Trophoblast cell (in vitro differentiated cells and primary cell): ENCODE measurements around the gene MRTFB.

Experiments used
- DNase-seq, 2 donors: peaks; one replicate each; pipeline ENCODE4 v3.0.0-alpha.2; 2016
- H2AFZ ChIP-seq: 2 replicates; pipeline ENCODE4 v1.6.1; 2013; ENCODE audit warnings: low read length, moderate library complexity, mild to moderate bottlenecking; ENCODE audit not compliant: insufficient read depth, poor library complexity
- H2AK5ac ChIP-seq: 2 replicates; pipeline ENCODE4 v1.6.1; 2013; ENCODE audit warnings: mild to moderate bottlenecking, low read length
- H2BK120ac ChIP-seq: 2 replicates; pipeline ENCODE4 v1.6.1; 2013; ENCODE audit warnings: low read length, mild to moderate bottlenecking, moderate library complexity; ENCODE audit not compliant: insufficient read depth, poor library complexity
- H2BK12ac ChIP-seq: 2 replicates; pipeline ENCODE4 v1.6.1; 2013; ENCODE audit warnings: mild to moderate bottlenecking, low read length, moderate library complexity
- H2BK5ac ChIP-seq: 2 replicates; pipeline ENCODE4 v1.6.1; 2013; ENCODE audit warnings: low read length, low read depth, moderate library complexity, mild to moderate bottlenecking; ENCODE audit not compliant: poor library complexity
- H3K14ac ChIP-seq: 2 replicates; pipeline ENCODE4 v1.6.1; 2013; ENCODE audit warnings: mild to moderate bottlenecking, low read length
- H3K18ac ChIP-seq: 2 replicates; pipeline ENCODE4 v1.6.1; 2013; ENCODE audit warnings: mild to moderate bottlenecking, low read length
- H3K23ac ChIP-seq: 2 replicates; pipeline ENCODE4 v1.6.1; 2013; ENCODE audit warnings: low read length
- H3K27ac ChIP-seq: 2 replicates; pipeline ENCODE4 v1.5.1; 2013; ENCODE audit warnings: low read depth, mild to moderate bottlenecking, inconsistent platforms, low read length, moderate library complexity
- H3K27me3 ChIP-seq: 2 replicates; pipeline ENCODE4 v1.6.1; 2013; ENCODE audit warnings: inconsistent platforms, mild to moderate bottlenecking, low read length, moderate library complexity; ENCODE audit not compliant: insufficient read depth
- H3K36me3 ChIP-seq, 2 experiments: 1 replicate in 1 of 2; 2 replicates in 1 of 2; pipeline ENCODE4 v1.6.1; 2013; ENCODE audit warnings: low read length in 2 of 2, mild to moderate bottlenecking in 2 of 2, moderate library complexity in 1 of 2; ENCODE audit not compliant: insufficient read depth in 2 of 2, control insufficient read depth in 1 of 2
- H3K4ac ChIP-seq: 2 replicates; pipeline ENCODE4 v1.6.1; 2013; ENCODE audit warnings: low read depth, mild to moderate bottlenecking, low read length, moderate library complexity
- H3K4me1 ChIP-seq, 2 experiments: 1 replicate in 1 of 2; 2 replicates in 1 of 2; pipeline ENCODE4 v1.6.1; 2013; ENCODE audit warnings: low read length in 2 of 2, mild to moderate bottlenecking in 2 of 2, moderate library complexity in 1 of 2; ENCODE audit not compliant: insufficient read depth in 2 of 2, control insufficient read depth in 1 of 2
- H3K4me2 ChIP-seq: 2 replicates; pipeline ENCODE4 v1.6.1; 2013; ENCODE audit warnings: inconsistent platforms, mild to moderate bottlenecking, low read length, moderate library complexity
- H3K4me3 ChIP-seq: 2 replicates; pipeline ENCODE4 v1.5.1; 2013; ENCODE audit warnings: mild to moderate bottlenecking, low read depth, low read length, inconsistent platforms
- H3K79me1 ChIP-seq: one replicate; pipeline ENCODE4 v1.6.1; 2013; ENCODE audit warnings: low read length
- H3K79me2 ChIP-seq: 2 replicates; pipeline ENCODE4 v1.6.1; 2013; ENCODE audit warnings: low read length, mild to moderate bottlenecking; ENCODE audit not compliant: control insufficient read depth, insufficient read depth, poor library complexity
- H3K9ac ChIP-seq: 2 replicates; pipeline ENCODE4 v1.6.1; 2013; ENCODE audit warnings: mild to moderate bottlenecking, low read length
- H3K9me3 ChIP-seq: 2 replicates; pipeline ENCODE4 v1.6.1; 2013; ENCODE audit warnings: low read depth, mild to moderate bottlenecking, control low read depth, inconsistent platforms, low read length; ENCODE audit not compliant: insufficient read depth
- H4K12ac ChIP-seq: 2 replicates; pipeline ENCODE4 v1.6.1; 2013; ENCODE audit warnings: low read depth, mild to moderate bottlenecking, low read length, moderate library complexity
- H4K8ac ChIP-seq: 2 replicates; pipeline ENCODE4 v1.6.1; 2013; ENCODE audit warnings: low read depth, mild to moderate bottlenecking, low read length, moderate library complexity
- H4K91ac ChIP-seq: one replicate; pipeline ENCODE4 v1.6.1; 2013; ENCODE audit warnings: low read depth, mild to moderate bottlenecking, low read length, moderate library complexity
- WGBS: extraction: QIAGEN DNeasy Blood & Tissue Kit; methylation state at CpG from one replicate; pipeline ENCODE4 v1.1.7; 2013; ENCODE audit warnings: missing lambda C conversion rate; ENCODE audit not compliant: insufficient read length, insufficient coverage; ENCODE audit errors: extremely low coverage; 5-methylcytosine and 5-hydroxymethylcytosine counted together

The MRTFB gene

GRCh38 chr16:14284930-14285512 is 213.9 kb downstream of the MRTFB start:
- Histone ChIP-seq H3K4me3 (peak overlapping the region; percentile 86), H4K8ac (peak overlapping the region; percentile 45), H2BK5ac (peak overlapping the region; percentile 16), H2BK120ac (peak overlapping the region; percentile 47), H3K4me1 (peaks cover 0 to 7% of the 10 kb centered on the region in 2 experiments), H3K4ac (no peak overlapping the region), H4K12ac (no peak overlapping the region), H2AFZ (peak overlapping the region; percentile 92), H2BK12ac (peak overlapping the region; percentile 56), H4K91ac (peak overlapping the region; percentile 32), H3K23ac (no peak overlapping the region), H3K9me3 (peaks cover 4% of the 10 kb centered on the region), H3K27ac (peak overlapping the region; percentile 21), H3K79me1 (peaks cover 3% of the 10 kb centered on the region), H3K14ac (no peak overlapping the region), H3K79me2 (peaks cover 2% of the 10 kb centered on the region), H3K4me2 (peak overlapping the region; percentile 71), H3K18ac (peak overlapping the region; percentile 69), H3K36me3 (no peaks in the 10 kb centered on the region), H2AK5ac (no peak overlapping the region), H3K9ac (peak overlapping the region; percentile 71), H3K27me3 (no peaks in the 10 kb centered on the region)
- DNase-seq = peak; percentile 68 to 76
- no CpG with 5 or more reads among the region's 23 CpGs for WGBS

GRCh38 chr16:14285513-14286367 is 214.6 kb downstream of the MRTFB start:
- peak overlapping the region; percentile 32 for H4K91ac ChIP-seq

GRCh38 chr16:14286368-14287230 is 215.5 kb downstream of the MRTFB start:
- Histone ChIP-seq H3K14ac (no peak overlapping the region), H3K23ac (no peak overlapping the region), H3K79me2 (peaks cover 2% of the 10 kb centered on the region), H4K91ac (no peak overlapping the region), H2BK12ac (no peak overlapping the region), H4K12ac (no peak overlapping the region), H3K79me1 (peaks cover 3% of the 10 kb centered on the region), H3K4me1 (peaks cover 0 to 7% of the 10 kb centered on the region in 2 experiments), H3K18ac (no peak overlapping the region), H2BK5ac (no peak overlapping the region), H3K4me3 (peak overlapping the region; percentile 13), H3K9ac (peak overlapping the region; percentile 26), H3K36me3 (no peaks in the 10 kb centered on the region), H3K9me3 (peaks cover 4% of the 10 kb centered on the region), H3K27ac (no peak overlapping the region), H2BK120ac (no peak overlapping the region), H3K27me3 (no peaks in the 10 kb centered on the region), H2AK5ac (no peak overlapping the region), H4K8ac (no peak overlapping the region), H3K4ac (no peak overlapping the region), H2AFZ (peak overlapping the region; percentile 75), H3K4me2 (peak overlapping the region; percentile 59)
- peak in 1 of 2 donors; percentile 80 for DNase-seq
- WGBS = no CpG with 5 or more reads among the region's 31 CpGs

More at GRCh38 chr16:14285513-14286367, 214.6 kb downstream of the MRTFB start:
- peak; percentile 91 to 96 for DNase-seq
- Histone ChIP-seq H3K23ac (no peak overlapping the region), H3K27me3 (no peaks in the 10 kb centered on the region), H3K4ac (no peak overlapping the region), H2AFZ (peak overlapping the region; percentile 92), H3K4me3 (peak overlapping the region; percentile 86), H3K4me2 (peak overlapping the region; percentile 71), H3K14ac (no peak overlapping the region), H3K9me3 (peaks cover 4% of the 10 kb centered on the region), H2BK120ac (peak overlapping the region; percentile 47), H4K12ac (no peak overlapping the region), H3K27ac (peak overlapping the region; percentile 21), H4K8ac (peak overlapping the region; percentile 45), H3K4me1 (peaks cover 0 to 7% of the 10 kb centered on the region in 2 experiments), H3K18ac (peak overlapping the region; percentile 69), H3K79me2 (peaks cover 2% of the 10 kb centered on the region), H3K36me3 (no peaks in the 10 kb centered on the region), H2BK12ac (peak overlapping the region; percentile 56), H2AK5ac (no peak overlapping the region), H2BK5ac (peak overlapping the region; percentile 16), H3K79me1 (peaks cover 3% of the 10 kb centered on the region), H3K9ac (peak overlapping the region; percentile 71)
- WGBS = no CpG with 5 or more reads among the region's 72 CpGs

- no peak overlapping the region for H2BK120ac ChIP-seq
- H3K14ac ChIP-seq = no peak overlapping the region
- DNase-seq = peak in 1 of 2 donors; percentile 60
- H3K4me2 ChIP-seq = no peak overlapping the region
- no peak overlapping the region for H3K9ac ChIP-seq
- H3K4me3 ChIP-seq = no peak overlapping the region
- no peak overlapping the region for H4K12ac ChIP-seq
- peaks cover 2% of the 10 kb centered on the region for H3K79me2 ChIP-seq
- H4K8ac ChIP-seq = no peak overlapping the region
- no peak overlapping the region for H2BK12ac ChIP-seq
- H2BK5ac ChIP-seq = no peak overlapping the region
- no peak overlapping the region for H3K4ac ChIP-seq
- peaks cover 3% of the 10 kb centered on the region for H3K79me1 ChIP-seq
- peaks cover 0 to 7% of the 10 kb centered on the region in 2 experiments for H3K4me1 ChIP-seq
- H3K36me3 ChIP-seq = no peaks in the 10 kb centered on the region
- H4K91ac ChIP-seq = no peak overlapping the region
- H3K18ac ChIP-seq = no peak overlapping the region
- H3K27me3 ChIP-seq = no peaks in the 10 kb centered on the region
- WGBS = no CpG with 5 or more reads among the region's 9 CpGs
- no peak overlapping the region for H3K23ac ChIP-seq
- no peak overlapping the region for H2AFZ ChIP-seq
- H3K27ac ChIP-seq = no peak overlapping the region
- no peak overlapping the region for H2AK5ac ChIP-seq
- peaks cover 4% of the 10 kb centered on the region for H3K9me3 ChIP-seq
Observed at GRCh38 chr16:14289692-14290340, 218.7 kb downstream of the MRTFB start.
